Stomach smooth muscle (tissue), 2 donors: ENCODE data around the gene TUBA3C.
"Not testable (repeated sequence)": the region's sequence is repeated elsewhere in the genome, so short reads cannot be mapped to it uniquely, and the experiment has no call there.

ENCODE experiments used
- H3K27ac ChIP-seq: one replicate; pipeline ENCODE4 v1.7.0; 2013; ENCODE audit warnings: mild to moderate bottlenecking, low read length, inconsistent platforms
- H3K27me3 ChIP-seq, 2 donors: one replicate each; pipeline ENCODE4 v1.7.0; 2013; ENCODE audit warnings: low read length in 2 of 2; ENCODE audit not compliant: insufficient read depth in 2 of 2, control insufficient read depth in 1 of 2
- H3K36me3 ChIP-seq, 2 donors: one replicate each; pipeline ENCODE4 v1.7.0; 2013; ENCODE audit warnings: low read length in 2 of 2; ENCODE audit not compliant: control insufficient read depth in 2 of 2, insufficient read depth in 2 of 2
- H3K4me1 ChIP-seq: one replicate; pipeline ENCODE4 v1.7.0; 2013; ENCODE audit warnings: low read length; ENCODE audit not compliant: control insufficient read depth, insufficient read depth
- H3K4me3 ChIP-seq, 2 donors: one replicate each; pipeline ENCODE4 v1.7.0; 2013; ENCODE audit warnings: low read length in 2 of 2
- H3K9ac ChIP-seq, 2 donors: one replicate each; pipeline ENCODE4 v1.7.0; 2013; ENCODE audit warnings: low read length in 2 of 2, mild to moderate bottlenecking in 1 of 2
- H3K9me3 ChIP-seq, 2 donors: one replicate each; pipeline ENCODE4 v1.7.0; 2013; ENCODE audit warnings: low read length in 2 of 2; ENCODE audit not compliant: control insufficient read depth in 2 of 2
- donor health status: healthy.
- donor health status: Pancreatic carcinoma.

TUBA3C gene

DNA sequence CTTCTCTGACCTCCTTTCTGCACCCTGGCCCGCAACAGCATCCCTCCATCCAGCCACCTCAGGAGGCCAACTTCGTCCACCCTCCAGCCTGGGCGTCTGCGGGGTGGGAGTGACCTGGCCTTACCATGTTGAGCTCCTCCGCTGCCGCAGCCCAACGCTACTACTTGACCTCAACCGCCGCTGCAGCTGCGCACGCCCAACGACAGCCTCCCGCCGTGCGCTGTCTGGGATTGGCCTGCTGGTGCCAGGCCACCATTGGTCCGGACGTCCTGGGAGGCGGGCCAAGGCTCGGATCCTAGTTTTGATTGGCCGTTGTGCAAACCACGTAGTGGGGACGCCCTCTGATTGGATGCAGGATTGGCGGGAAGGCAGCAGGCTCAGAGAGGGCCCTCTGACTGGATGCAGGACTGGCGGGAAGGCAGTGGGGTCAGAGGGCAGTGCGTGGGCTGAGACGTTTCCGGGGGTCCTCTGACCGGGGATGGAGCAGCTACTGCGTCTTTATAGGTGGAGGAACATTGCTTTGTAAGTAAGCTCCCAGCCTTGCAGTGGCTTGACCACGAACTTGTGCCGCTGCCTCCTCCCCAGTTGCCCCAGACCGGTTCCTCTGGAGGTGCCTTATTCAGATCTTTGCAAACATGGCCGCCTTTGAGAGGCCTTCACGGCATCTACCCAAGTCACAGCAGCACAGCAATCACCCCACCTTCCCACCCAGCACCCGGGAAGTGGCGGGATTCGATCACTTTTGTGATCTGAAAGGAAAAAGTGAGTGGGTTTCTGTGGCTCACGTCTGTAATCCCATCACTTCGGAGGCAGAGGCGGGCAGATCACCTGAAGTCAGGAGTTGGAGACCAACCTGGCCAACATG, at the start of gene TUBA3C:
Gene TUBA3C, minus strand, starts transcription at position 204 of the 865 bp plus-strand sequence. Its CDS starts 77 bp downstream, at position 127.
- Histone ChIP-seq H3K36me3 (no peaks in the 10 kb centered on the region), H3K9ac (no peak within 1 kb of the TSS), H3K4me1 (no peaks in the 10 kb centered on the region), H3K9me3 (no peaks in the 10 kb centered on the region), H3K4me3 (no peak within 1 kb of the TSS), H3K27me3 (no peaks in the 10 kb centered on the region), H3K27ac (no peak within 1 kb of the TSS)

DNA sequence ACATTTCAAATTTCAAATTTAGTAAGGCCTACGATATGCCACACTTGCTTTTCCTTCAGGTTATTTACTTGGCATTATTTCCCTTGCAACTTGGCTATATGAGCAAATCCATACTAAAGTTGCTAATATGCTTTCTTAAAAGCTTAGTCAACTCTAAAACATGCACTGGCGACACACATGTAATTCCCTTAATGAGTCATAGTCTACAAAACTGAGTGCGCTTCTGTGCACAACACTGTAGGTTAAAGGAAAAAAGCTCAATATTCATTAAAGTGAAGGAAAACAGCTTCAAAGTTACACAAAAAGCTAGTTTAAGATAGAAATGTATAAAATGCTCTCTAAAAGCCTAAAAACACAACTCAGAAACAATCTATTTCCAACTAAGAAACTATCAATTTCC, 25.8 kb upstream of the TUBA3C start:
- H3K4me1 ChIP-seq, H3K9ac ChIP-seq, H3K4me3 ChIP-seq, H3K27ac ChIP-seq, H3K27me3 ChIP-seq, H3K9me3 ChIP-seq, H3K36me3 ChIP-seq: not testable (repeated sequence)

DNA sequence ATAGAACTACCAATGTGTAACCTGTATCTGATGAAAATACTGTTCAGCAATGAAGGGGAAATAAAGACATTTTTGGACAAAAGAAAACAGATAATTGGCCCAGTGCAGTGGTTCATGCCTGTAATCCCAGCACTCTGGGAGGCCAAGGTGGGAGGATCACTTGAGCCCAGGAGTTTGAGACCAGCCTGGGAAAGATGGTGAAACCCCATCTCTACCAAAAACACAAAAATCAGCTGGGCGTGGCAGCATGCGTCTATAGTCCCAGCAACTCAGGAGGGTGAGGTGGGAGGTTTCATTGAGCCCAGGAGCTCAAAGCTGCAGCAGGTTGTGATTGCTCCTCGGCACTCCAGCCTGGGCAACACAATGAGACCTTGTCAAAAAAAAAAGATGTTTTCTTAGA, 11.0 kb upstream of the TUBA3C start:
- not testable (repeated sequence) for H3K9me3 ChIP-seq, H3K4me3 ChIP-seq, H3K9ac ChIP-seq, H3K36me3 ChIP-seq, H3K4me1 ChIP-seq, H3K27ac ChIP-seq, H3K27me3 ChIP-seq

DNA sequence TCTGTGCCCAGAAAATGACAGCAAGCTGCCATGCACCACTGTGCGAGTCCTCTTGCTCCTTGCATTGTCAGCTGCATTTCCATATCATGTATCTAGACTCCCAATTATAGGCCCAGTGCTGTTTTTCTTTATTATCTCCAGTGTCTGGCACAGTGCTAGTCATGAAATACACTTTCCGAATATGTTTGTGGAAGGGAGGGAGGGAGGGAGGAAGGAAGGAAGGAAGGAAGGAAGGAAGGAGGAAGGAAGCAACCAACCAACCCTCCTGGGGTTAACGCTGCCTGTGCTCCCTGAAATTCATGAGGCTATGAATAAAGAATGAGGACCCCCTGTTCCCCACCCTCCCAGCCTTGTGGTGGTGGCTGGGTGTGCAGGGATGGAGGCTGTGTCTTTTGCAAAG, 8.3 kb upstream of the TUBA3C start:
- H3K4me3 ChIP-seq, H3K36me3 ChIP-seq, H3K9me3 ChIP-seq, H3K27me3 ChIP-seq, H3K27ac ChIP-seq, H3K4me1 ChIP-seq, H3K9ac ChIP-seq: not testable (repeated sequence)

DNA sequence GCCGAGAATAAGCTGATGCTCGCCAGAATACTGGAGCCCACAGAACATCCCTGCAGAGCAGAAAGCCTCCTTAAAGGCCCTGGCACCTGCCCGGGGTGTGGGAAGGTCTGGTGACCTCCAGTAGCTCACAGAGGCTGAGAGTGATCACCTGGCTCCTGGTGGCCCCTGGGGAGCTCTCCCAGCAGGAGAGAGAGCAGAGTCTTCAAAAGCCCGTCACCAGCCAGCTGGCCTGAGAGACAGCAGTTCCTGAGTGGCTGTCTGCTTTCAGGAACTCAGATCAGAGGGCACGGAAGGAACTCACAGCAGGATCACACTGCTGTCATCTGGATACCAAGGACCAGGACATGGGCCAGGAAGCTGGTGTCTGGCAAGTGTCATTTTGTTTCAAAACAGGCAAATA, 7.7 kb upstream of the TUBA3C start:
- H3K9ac ChIP-seq, H3K27ac ChIP-seq, H3K27me3 ChIP-seq, H3K4me3 ChIP-seq, H3K9me3 ChIP-seq, H3K36me3 ChIP-seq, H3K4me1 ChIP-seq: not testable (repeated sequence)

DNA sequence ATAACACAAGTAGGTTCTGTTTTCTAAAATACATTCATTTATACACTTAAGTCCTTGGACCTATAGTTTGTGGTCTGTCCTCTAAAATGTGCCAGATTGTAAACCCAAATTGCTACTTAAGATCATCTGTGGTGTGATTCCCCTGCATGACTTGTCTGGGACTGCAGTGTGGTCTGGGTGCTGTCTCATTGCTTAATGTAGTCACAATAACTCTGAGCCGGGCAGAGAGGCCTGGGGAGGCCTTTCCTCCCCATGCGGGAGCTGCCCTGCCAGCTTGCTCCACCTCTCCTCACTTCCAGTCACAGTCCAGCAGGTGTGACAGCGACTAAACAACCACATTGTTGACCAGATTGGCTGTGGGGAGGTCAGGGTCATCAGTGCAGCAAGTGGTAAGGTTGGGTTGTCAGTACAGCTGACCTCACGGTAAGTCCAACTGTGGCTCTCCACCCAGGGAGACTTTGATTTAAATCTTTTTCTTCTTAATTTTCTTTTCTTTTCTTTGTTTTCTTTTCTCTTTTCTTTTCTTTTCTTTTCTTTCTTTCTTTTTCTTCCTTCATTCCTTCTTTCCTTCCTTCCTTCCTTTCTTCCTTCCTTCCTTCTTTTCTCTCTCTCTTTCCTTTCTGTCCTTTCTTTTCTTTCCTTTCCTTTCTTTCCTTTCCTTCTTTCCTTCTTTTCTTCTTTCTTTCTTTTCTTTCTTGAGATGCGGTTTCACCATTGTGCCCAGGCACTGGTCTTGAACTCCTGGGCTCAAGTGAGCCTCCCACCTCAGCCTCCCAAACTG, 4.4 kb upstream of the TUBA3C start:
- H3K27ac ChIP-seq = no peak overlapping the region
- H3K9me3 ChIP-seq = no peaks in the 10 kb centered on the region
- no peak overlapping the region for H3K4me3 ChIP-seq
- H3K4me1 ChIP-seq = no peaks in the 10 kb centered on the region
- no peak overlapping the region for H3K9ac ChIP-seq
- H3K27me3 ChIP-seq = no peaks in the 10 kb centered on the region
- H3K36me3 ChIP-seq = no peaks in the 10 kb centered on the region

DNA sequence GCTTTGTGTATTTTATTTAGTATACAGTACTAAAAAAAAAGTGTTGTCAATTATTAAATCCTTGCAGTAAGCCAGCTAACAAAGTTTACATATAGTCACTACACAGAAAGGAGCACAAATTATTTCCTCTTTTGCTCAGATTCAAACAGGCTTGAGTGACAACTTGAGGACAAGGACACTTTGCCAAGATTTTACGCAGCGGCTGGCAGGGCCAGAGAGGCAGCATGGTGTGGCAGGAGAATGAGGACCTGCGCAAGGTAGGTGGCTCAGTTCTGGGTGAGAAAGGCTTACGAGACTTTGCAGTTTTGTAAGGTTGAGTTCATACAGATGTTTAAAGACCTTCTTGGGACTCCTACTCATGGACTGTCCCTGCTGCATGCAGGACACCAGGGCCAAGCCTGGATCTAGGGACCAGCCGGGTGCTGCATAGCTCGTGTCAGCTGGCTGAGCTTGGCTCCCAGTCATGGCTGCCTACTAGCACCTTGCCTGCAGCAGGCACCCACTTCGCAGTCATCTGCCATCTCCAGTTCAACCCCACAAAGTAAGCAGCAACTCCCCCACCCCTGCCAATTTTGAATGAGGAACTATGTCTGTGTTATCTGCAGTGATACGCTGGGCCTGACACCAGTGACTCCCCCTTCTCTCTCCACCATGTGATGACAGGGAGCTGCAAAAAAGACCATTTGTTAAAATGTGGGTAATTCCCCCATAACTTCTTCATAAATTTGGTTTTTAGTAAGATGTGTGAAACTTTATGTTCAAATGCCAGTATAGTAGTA, 3.7 kb upstream of the TUBA3C start:
- Histone ChIP-seq H3K4me3 (no peak overlapping the region), H3K9me3 (no peaks in the 10 kb centered on the region), H3K27me3 (no peaks in the 10 kb centered on the region), H3K27ac (no peak overlapping the region), H3K36me3 (no peaks in the 10 kb centered on the region), H3K9ac (no peak overlapping the region), H3K4me1 (no peaks in the 10 kb centered on the region)

DNA sequence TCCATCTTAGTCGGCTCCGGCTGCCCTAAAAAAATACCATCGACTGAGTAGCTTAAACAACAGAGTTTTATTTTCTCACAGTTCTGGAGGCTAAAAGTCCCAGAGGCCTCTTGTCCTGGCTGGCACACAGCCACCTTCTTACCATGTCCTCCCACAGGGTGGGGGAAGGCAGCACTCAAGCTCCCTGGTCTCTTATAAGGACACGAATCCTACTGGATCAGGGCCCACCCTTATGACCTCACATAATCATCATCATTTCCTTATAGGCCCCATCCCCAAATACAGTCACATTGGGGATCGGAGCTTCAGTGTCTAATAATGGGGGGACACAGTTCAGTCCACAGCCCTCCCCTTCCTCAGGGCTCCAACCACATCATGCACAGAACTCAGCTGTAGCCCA, 2.6 kb upstream of the TUBA3C start:
- H3K4me3 ChIP-seq = no peak overlapping the region
- no peaks in the 10 kb centered on the region for H3K27me3 ChIP-seq
- H3K36me3 ChIP-seq = no peaks in the 10 kb centered on the region
- no peaks in the 10 kb centered on the region for H3K9me3 ChIP-seq
- no peak overlapping the region for H3K9ac ChIP-seq
- no peak overlapping the region for H3K27ac ChIP-seq
- no peaks in the 10 kb centered on the region for H3K4me1 ChIP-seq

DNA sequence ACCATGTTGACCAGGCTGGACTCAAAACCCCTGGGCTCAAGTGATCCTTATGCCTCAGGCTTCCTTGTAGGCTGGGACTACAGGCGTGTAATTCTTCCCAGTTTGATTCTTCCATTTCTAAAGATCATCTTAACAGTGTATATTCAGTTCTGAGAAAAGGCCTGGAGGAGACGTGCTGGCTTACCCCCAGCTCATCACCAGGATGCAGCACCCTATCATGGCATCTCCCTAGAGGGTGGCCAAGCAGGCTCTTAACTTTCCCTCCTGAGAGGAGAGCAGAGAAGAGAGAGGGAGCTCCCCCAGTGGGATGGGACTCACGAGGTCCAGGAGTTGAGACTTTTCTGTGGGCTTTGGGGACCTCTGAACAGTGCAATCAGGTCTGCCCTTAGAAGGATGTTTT, 2.1 kb upstream of the TUBA3C start:
- Histone ChIP-seq H3K27me3 (no peaks in the 10 kb centered on the region), H3K9me3 (no peaks in the 10 kb centered on the region), H3K27ac (no peak overlapping the region), H3K9ac (no peak overlapping the region), H3K36me3 (no peaks in the 10 kb centered on the region), H3K4me3 (no peak overlapping the region), H3K4me1 (no peaks in the 10 kb centered on the region)

DNA sequence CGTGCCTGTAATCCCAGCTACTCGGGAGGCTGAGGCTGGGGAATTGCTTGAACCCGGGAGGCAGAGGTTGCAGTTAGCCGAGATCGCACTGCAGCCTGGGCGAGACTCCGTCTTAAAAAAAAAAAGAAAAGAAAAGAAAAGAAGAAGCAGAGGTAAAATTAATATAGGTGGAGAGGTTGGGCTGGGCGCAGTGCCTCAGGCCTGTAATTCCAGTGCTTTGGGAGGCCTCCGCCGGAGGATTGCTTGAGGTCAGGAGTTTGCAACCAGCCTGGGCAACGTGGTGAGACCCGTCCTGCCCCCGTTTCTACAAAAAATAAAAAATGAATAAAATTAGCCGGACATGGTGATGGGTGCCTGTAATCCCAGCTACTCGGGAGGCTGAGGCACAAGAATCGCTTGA, 912 bp upstream of the TUBA3C start:
- Histone ChIP-seq H3K27me3 (no peaks in the 10 kb centered on the region), H3K4me1 (no peaks in the 10 kb centered on the region), H3K9me3 (no peaks in the 10 kb centered on the region), H3K36me3 (no peaks in the 10 kb centered on the region), H3K27ac (no peak overlapping the region), H3K9ac (no peak overlapping the region), H3K4me3 (no peak overlapping the region)
